ENCODE data around the gene NUP160.
"Not testable (repeated sequence)": the region's sequence is repeated elsewhere in the genome, so short reads cannot be mapped to it uniquely, and the experiment has no call there.

NUP160 gene, protein sequence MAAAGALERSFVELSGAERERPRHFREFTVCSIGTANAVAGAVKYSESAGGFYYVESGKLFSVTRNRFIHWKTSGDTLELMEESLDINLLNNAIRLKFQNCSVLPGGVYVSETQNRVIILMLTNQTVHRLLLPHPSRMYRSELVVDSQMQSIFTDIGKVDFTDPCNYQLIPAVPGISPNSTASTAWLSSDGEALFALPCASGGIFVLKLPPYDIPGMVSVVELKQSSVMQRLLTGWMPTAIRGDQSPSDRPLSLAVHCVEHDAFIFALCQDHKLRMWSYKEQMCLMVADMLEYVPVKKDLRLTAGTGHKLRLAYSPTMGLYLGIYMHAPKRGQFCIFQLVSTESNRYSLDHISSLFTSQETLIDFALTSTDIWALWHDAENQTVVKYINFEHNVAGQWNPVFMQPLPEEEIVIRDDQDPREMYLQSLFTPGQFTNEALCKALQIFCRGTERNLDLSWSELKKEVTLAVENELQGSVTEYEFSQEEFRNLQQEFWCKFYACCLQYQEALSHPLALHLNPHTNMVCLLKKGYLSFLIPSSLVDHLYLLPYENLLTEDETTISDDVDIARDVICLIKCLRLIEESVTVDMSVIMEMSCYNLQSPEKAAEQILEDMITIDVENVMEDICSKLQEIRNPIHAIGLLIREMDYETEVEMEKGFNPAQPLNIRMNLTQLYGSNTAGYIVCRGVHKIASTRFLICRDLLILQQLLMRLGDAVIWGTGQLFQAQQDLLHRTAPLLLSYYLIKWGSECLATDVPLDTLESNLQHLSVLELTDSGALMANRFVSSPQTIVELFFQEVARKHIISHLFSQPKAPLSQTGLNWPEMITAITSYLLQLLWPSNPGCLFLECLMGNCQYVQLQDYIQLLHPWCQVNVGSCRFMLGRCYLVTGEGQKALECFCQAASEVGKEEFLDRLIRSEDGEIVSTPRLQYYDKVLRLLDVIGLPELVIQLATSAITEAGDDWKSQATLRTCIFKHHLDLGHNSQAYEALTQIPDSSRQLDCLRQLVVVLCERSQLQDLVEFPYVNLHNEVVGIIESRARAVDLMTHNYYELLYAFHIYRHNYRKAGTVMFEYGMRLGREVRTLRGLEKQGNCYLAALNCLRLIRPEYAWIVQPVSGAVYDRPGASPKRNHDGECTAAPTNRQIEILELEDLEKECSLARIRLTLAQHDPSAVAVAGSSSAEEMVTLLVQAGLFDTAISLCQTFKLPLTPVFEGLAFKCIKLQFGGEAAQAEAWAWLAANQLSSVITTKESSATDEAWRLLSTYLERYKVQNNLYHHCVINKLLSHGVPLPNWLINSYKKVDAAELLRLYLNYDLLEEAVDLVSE (N-terminal part only)

DNA sequence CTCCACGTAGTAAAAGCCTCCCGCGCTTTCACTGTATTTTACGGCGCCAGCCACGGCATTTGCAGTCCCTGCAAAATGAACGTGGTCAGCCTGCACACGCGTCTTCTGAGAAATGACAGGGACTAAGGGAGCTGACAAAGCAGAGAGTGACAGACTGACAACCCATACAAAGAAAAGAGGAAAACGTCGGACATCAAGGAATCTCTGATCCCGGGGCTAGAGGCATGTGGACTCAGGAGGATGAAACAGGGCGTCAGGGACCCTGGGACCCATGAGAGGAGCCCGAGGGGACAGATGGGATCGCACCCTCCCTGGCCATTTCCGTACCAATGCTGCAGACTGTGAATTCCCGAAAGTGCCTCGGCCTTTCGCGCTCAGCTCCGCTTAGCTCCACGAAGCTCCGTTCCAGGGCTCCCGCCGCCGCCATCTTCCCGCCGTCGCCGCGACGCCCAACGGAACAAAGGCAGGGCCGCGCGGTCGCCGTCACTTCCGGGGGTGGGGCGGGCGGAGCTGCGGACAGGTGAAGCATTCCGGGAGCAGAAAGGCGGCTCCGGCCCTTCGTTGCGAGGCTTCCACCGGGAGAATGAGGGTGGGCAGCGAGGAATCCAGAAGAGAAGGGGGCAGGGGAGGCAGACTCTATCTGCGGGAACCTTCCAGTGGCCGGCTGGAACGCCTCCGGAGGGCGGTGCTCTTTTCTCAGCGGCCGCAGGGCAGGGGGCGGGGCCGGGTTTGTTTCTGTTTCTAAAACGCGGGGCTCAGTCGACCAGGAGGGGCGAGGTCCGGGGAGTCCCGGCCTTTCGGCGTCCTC is at the start of gene NUP160:
Gene NUP160, minus strand, starts transcription at position 459 of the 808 bp plus-strand sequence. Its CDS starts 32 bp downstream, at position 427.
- peak; percentile 85 for DNase-seq (ENCODE audit: insufficient read length, low spot score)
- peak; percentile 91 for FAIRE-seq

DNA sequence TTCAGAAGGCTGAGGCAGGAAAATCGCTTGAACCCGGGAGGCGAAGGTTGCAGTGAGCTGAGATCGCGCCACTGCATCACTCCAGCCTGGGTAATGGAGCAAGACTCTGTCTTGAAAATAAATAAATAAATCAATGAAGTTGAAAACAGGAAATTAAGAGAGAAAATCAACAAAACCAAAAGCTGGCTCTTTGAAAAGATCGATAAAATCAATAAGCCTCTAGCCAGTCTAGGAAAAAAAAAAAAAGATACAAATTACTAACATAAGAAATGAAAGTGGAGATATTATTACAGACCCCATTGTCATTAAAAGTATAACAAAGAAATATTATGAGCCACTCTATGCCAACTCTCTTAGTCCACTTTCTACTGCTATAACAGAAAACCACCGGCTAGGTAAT is 48.0 kb upstream of the NUP160 start:
- DNase-seq (ENCODE audit: insufficient read length, low spot score) (no peak), FAIRE-seq (no peak)

DNA sequence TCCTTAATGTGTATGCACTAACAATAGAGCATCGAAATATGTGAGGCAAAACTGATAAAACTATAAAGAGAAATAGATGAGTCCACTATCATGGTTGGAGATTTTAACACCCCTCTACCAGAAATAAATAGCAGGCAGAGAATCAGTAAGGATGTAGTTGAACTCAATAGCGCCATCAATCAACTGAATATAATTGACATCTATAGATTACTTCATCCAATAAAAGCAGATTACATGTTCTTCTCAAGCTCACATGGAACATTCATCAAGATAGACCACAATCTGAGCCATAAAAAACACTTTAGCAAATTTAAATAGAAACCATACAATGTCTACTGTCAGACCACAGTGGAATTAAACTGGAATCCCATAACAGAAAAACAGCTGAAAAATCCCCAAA is 46.9 kb upstream of the NUP160 start:
- DNase-seq (ENCODE audit: insufficient read length, low spot score) (no peak), FAIRE-seq (no peak)

DNA sequence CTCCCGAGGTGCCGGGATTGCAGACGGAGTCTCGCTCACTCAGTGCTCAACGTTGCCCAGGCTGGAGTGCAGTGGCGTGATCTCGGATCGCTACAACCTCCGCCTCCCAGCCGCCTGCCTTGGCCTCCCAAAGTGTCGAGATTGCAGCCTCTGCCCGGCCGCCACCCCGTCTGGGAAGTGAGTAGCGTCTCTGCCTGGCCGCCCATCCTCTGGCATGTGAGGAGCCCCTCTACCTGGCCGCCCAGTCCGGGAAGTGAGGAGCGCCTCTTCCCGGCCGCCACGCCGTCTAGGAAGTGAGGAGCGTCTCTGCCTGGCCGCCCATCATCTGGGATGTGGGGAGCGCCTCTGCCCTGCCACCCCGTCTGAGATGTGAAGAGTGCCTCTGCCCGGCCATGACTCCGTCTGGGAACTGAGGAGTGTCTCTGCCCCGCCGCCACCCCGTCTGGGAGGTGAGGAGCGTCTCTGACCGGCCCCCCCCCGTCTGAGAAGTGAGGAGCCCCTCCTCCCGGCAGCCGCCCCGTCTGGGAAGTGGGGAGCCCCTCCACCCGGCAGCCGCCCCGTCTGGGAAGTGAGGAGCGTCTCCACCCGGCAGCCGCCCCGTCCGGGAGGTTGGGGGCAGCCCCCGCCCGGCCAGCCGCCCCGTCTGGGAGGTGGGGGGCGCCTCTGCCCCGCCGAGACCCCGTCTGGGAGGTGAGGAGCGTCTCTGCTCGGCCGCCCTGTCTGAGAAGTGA is 44.6 kb upstream of the NUP160 start:
- not testable (repeated sequence) for FAIRE-seq; DNase-seq (ENCODE audit: insufficient read length, low spot score)

DNA sequence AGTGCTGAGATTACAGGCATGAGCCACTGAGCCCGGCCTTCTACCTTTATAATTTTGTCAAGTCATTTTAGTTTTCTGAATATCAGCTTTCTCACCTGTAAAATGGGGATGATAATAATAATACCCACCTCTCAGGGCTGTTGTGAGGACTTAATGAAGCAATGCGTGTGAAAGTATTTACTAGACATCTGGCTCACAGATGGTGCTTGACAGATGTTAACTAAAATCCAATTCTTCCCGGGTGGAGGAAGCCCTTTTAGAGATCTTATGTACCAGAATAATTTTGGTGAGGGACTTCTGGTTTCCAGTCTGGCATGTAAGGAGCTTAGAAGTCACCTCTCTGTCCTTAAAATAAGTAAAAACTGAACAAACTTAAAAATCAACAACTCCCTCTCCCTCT is 43.7 kb upstream of the NUP160 start:
- no peak for FAIRE-seq

DNA sequence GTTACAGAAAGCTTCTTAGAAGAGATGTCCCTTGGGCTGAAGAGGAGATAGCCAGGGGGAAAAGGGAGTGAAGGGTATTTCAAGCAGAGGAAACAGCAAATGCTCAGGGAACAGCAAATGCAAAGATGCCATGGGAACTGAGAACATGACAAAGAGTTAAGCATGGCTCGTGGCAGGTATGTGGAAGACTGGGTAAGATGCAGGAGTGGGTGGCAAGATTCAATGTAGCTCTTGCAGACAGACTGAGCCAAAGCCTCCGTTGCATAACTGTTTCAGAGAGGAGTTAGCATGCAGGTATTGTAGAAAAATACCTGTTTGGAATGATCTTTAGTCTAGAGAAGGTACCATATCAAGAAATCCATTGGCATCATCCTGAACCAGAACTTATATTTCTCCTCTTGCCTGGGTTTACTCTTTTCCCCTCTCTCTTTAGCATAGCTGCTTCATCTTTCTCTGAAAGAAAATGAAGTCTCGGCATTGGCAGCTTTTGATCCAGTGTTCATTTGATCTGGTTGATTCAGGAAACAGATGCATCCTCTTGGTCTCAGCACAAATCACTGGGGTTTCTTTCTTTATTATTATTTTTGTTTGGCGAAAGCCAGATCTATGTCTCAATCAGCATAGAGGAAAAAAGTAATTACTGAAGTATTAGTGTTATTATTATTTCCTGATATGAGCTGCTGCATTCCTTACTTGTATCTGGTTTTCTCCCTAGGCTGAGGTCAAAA is 41.7 kb upstream of the NUP160 start:
- FAIRE-seq, result no peak
- DNase-seq (ENCODE audit: insufficient read length, low spot score), result no peak

More for the DNA sequence above, 43.7 kb upstream of the NUP160 start:
- no peak for DNase-seq (ENCODE audit: insufficient read length, low spot score)

DNA sequence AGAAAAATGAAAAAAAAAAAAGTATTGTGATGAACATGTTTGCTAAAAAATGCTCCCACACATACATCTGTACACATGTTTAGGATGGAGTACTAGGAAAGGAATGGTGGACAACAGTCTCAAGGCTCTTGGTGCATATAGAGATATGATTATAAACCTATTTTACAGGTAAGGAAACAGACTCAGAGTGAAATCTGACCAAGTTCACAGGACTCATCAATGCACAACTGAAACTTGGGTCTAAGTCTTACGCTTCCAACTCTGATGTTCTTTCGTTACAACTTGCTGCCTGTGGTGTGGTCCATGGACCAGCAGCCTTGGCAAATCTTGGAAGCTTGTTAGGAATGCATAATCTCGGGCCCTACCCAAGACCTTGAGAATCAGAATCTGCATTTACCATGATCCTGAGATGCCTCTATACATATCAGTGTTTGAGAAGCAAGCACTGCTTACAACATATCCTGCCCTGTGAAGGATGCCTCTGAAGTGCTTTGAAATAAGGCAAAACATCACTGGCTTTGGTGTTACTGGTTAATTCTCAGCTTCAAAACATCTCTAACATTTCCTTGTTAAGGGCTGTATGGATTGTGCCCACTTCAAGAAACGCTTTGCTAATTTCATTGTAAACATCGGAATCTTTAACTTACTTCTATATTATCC is 39.9 kb upstream of the NUP160 start:
- no peak for FAIRE-seq

DNA sequence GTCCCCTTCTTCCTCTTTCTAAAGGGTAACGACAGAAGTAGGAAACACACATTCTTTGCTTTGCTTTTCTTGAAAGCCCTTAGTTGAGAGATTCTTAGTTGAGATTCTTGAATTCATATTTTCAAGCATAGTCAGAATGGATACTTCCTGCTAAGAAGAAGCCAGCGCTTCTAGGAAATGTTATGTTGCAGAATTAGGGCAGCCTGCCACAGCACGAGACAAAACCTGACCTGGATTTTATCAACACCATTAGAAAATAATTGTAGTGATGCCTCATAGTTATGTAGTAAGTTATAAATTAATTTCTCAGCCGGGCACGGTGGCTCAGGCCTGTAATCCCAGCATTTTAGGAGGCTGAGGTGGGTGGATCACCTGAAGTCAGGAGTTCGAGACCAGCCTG is 37.9 kb upstream of the NUP160 start:
- no peak for FAIRE-seq
- peak; percentile 51 for DNase-seq (ENCODE audit: insufficient read length, low spot score)

More for the DNA sequence above, 39.9 kb upstream of the NUP160 start:
- DNase-seq (ENCODE audit: insufficient read length, low spot score), result no peak

DNA sequence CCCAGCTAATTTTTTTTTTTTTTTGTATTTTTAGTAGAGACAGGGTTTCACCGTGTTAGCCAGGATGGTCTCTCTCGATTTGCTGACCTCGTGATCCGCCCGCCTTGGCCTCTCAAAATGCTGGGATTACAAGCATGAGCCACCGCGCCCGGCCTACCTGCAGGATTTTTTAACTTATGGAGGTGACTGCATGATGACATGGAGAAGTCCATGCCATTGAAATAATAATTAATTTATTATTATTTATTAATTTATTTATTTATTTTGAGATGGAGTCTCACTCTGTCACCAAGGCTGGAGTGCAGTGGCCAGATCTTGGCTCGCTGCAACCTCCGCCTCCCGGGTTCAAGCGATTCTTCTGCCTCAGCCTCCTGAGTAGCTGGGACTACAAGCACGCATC is 34.3 kb upstream of the NUP160 start:
- not testable (repeated sequence) for DNase-seq (ENCODE audit: insufficient read length, low spot score); FAIRE-seq

DNA sequence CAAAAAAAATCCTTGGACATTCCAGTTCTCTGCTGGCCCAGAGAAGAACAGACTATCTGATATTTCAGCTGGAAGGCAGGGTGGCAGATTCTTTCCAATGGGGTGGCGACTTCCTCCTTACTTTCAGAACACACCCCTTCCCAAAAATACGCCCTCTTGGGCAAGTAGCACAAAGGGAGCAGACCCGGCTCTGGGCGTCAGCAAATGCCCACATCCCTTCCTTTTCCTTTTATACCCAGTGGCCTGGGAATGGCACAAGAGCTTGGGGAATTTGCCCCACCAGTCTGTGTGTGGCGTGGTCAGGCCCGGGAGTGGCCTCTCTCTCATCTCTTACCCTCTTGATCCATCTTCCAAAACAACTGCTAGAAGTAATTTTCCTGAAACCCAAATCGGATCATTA is 33.0 kb upstream of the NUP160 start:
- FAIRE-seq, result no peak
- no peak for DNase-seq (ENCODE audit: insufficient read length, low spot score)

DNA sequence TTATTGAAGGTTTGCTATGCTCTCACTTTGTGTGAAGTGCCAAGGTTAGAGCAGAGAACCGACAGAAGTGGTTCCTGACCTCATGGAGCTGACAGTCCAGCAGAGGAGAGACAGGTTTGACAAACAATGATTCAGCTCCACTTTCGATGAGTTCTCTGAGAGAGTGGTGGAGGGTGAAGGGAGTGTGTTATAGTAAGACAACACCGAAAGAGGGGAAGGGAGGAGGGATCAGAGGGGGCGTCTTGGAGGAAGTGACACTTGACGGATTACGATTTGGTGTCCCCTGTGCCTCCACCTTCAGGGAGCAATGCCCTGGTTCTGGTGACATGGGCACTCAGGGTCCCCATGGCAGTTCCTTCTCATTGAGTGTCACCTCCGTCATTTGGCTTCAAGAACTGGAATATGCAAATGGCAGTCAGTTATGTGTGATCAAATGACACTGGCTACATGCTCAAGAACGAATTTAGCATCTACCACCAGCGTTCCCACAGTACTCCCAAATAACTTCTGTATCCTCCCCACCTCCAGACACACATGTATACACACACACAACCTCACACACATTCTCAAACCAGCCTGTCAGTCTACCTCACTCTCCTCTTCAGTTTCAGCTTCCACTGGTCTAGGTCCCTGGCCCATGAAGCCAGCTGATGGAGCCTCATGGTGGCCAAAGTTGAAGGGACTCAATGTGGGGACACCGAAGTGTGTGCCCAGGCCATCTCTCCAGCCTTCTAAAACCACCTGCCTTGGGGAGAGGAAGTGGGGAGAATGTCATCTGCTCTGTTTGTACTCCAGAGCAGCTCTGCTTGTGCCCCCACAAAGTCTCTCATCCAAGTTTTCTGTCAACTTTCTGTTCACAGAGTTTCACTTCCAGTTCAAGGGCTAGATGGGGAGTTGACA is 31.4 kb upstream of the NUP160 start:
- FAIRE-seq, result no peak
- no peak for DNase-seq (ENCODE audit: insufficient read length, low spot score)

DNA sequence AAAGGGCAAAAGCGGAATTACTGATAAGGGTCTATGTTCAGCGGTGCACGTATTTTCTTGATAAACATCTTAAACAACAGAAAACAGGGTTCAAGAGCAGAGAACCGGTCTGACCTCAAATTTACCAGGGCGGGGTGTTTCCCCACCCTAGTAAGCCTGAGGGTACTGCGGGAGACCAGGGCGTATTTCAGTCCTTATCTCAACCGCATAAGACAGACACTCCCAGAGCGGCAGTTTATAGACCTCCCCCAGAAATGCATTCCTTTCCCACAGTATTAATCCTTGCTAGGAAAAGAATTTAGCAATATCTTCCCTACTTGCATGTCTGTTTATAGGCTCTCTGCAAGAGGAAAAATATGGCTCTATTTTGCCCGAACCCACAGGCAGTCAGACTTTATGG is 27.7 kb upstream of the NUP160 start:
- FAIRE-seq; DNase-seq (ENCODE audit: insufficient read length, low spot score): not testable (repeated sequence)

DNA sequence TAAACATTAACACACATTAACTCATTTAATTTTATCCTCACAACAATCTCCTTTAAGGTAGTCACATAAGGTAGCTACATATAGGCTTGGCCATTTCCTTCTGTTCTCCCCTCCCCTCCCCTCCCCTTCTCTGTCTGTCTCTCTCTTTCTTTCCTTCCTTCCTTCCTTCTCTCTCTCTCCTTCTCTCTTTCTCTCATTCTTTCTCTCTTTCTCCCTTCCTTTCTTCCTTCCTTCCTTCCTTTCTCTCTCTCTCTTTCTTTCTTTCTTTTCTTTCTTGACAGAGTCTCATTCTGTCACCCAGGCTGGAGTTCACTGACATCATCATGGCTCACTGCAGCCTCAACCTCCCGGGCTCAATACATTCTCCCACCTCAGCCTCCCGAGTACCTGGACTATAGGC is 22.3 kb upstream of the NUP160 start:
- no peak for DNase-seq (ENCODE audit: insufficient read length, low spot score)
- FAIRE-seq, result no peak

DNA sequence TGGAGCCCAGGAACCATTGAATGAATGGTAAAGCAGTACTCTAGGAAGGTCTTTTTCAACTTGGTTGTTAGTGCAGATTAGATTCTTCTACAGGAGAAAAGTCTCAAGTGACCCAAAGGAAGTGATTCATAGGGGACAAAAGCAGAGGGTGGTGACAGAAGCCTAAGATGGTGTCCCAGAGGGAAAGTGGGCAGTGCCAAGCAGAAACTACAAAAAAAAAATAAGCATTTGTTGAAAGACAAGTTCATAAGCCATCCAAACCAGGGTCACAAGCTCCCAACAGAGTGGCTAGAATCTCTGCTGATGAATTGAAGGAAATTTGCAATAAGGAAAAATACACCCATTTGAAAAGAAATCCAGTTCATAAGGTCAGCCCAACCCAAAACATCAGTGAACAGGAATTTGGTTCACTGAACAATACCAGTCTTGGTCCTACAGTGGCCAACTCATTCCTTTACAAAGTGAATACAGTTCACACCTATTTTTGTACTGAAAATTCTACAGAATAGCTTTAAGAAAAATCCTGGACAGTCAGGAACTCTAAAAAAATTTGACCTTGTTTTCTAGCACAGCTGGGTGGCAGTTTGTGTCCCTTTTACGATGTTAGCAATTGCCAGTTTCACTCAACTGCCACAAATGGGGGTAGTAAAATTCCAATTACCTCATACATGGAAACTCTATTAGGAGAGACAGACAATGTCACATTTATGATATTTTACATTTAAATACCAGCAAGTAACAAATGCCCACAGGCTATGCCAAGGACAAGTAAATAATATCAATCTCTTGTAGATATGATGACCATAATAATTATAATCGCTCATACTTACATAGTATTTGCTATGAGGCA is 21.6 kb upstream of the NUP160 start:
- FAIRE-seq, result no peak
- DNase-seq (ENCODE audit: insufficient read length, low spot score), result no peak

DNA sequence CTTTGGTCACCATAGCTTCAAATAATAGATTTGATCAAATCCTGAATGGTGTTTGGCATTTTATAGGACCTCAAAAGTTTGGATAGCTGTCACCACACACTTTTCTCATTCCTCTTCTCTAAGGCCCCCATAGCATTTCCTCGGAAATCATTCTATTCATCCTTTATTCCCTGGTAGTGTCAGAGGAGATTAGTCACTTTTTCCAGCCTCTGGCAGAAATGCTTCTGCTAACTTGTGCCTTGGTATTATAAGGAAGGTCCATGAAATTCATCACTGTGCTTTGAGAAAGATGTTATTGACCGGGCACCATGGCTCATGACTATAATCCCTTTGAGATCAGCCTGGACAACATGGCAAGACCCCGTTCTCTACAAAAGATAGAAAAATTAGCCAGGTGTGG is 19.7 kb upstream of the NUP160 start:
- DNase-seq (ENCODE audit: insufficient read length, low spot score) (no peak), FAIRE-seq (no peak)

DNA sequence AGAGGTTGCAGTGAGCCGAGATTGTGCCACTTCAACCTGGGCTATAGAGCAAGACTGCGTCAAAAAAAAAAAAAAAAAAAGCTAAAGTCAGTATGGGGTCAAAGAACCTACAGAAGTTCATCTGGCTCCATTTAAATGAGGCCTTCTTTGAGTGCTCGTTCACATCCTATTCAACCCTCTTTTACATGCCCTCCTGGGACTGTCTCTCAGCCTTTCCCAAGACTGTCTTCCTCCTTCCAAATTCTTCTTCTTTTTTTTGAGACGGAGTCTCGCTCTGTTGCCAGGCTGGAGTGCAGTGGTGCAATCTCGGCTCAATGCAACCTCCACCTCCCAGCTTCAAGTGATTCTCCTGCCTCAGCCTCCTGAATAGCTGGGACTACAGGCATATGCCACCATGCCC is 18.7 kb upstream of the NUP160 start:
- FAIRE-seq; DNase-seq (ENCODE audit: insufficient read length, low spot score): not testable (repeated sequence)

Measured in HTR-8/SVneo (cell line).